Lower lobe of right lung (tissue), 2 donors: ENCODE results near the gene UGT3A2. TPM values are rescaled to one million over a fixed set of nuclear protein-coding genes. Genes with fewer than 3 reads are reported as not detected.

Experiments
- ATAC-seq, 2 donors: fragments of 200-7000 bp; cut with Tn5 transposase; one replicate each; pipeline ENCODE4 v1.9.1; 2020 to 2022; ENCODE audit warnings: mild to moderate bottlenecking in 2 of 2, moderate library complexity in 2 of 2
- DNase-seq: peaks from one replicate; pipeline ENCODE4 v3.0.0-alpha.2; 2020
- H3K27ac ChIP-seq: fragments of 200-600 bp; one replicate; pipeline ENCODE4 v1.8.0; 2022
- H3K27me3 ChIP-seq: fragments of 200-600 bp; one replicate; pipeline ENCODE4 v1.8.0; 2022; ENCODE audit warnings: low read depth
- H3K36me3 ChIP-seq: fragments of 200-600 bp; one replicate; pipeline ENCODE4 v1.8.0; 2022; ENCODE audit warnings: mild to moderate bottlenecking
- H3K4me1 ChIP-seq: fragments of 200-600 bp; one replicate; pipeline ENCODE4 v1.8.0; 2022
- H3K4me3 ChIP-seq: fragments of 200-600 bp; one replicate; pipeline ENCODE4 v1.8.0; 2022; ENCODE audit warnings: mild to moderate bottlenecking
- H3K9me3 ChIP-seq: fragments of 200-600 bp; one replicate; pipeline ENCODE4 v1.8.0; 2022
- CTCF ChIP-seq: fragments of 200-600 bp; IDR thresholded peaks from one replicate; pipeline ENCODE4 v1.8.0; 2022; ENCODE audit warnings: antibody characterized with exemption, mild to moderate bottlenecking
- intact Hi-C: fragments of 100-400 bp; cut with DNase I; formaldehyde crosslinking; loops from one replicate; pipeline ENCODE4 v1.11.0; 2022
- total RNA-seq: library from RNA; stranded (reverse); fragmentation: NEBNext Ultra II Directional; extraction: Animal tissue kit (Norgen Biotek cat#: 25700); gene quantifications from one replicate; pipeline ENCODE4 v1.2.1, GENCODE V29; 2021
- donor health status: DM: no; HTN: yes; CAD: no; lungs with severe emphysema.

UGT3A2 gene
- total RNA-seq, 1 donor from 2014 or later, result not detected

- no peak for ATAC-seq
- Histone ChIP-seq H3K27me3 (no peaks in the 10 kb centered on the region), H3K4me3 (no peak overlapping the region), H3K27ac (no peak overlapping the region), H3K9me3 (no peaks in the 10 kb centered on the region), H3K36me3 (no peaks in the 10 kb centered on the region), H3K4me1 (no peaks in the 10 kb centered on the region)
- no peak for DNase-seq
- intact Hi-C loops, result no loop called here
- no peak for TF ChIP-seq CTCF
Measured at GRCh38 chr5:35999547-35999946, 67.1 kb downstream of the UGT3A2 start.

GRCh38 chr5:35996076-35996475 lies 70.6 kb downstream of the UGT3A2 start:
- intact Hi-C loops, result no loop called here
- Histone ChIP-seq H3K4me1 (no peaks in the 10 kb centered on the region), H3K27ac (no peak overlapping the region), H3K27me3 (peaks cover 2% of the 10 kb centered on the region), H3K4me3 (no peak overlapping the region), H3K9me3 (no peaks in the 10 kb centered on the region), H3K36me3 (no peaks in the 10 kb centered on the region)
- TF ChIP-seq CTCF, result no peak
- DNase-seq (no peak), ATAC-seq (no peak)

DNA sequence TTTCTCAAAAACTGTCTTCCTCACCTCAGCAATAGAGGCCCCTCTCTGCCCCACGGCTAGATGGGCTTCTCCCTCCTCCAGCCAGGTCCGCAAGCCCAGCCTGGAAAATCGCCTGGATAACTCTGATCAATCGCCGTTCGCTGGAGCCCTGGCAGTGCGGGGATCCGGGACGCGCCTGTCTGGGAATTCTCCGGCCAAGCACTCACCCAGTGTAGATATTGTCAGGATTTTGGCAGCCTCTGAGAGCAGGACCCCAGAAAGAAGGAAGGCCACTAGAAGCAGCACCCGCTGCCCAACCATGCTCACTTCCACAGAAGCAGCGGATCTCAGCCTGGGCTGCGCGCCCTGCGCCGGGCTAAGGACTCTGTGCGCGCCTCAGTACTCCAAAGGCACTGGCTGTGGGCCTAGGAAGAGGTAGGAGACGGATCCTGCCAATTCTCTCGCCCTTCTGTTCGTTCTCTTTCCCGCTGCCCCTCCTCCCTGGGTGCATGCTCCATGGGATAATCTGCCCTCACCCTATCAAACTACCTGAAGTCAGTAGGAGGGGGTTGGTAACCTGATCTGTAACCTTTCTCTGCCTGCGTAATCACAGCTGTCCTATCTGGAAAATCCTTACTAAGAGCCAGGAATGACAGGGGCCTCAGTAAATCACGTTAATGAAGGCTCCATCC lies 75.6 kb downstream of the UGT3A2 start, which contains the start of gene UGT3A1:
Gene UGT3A1, minus strand, starts transcription at position 450 of the 671 bp plus-strand sequence. Its CDS starts 150 bp downstream, at position 300.
- Histone ChIP-seq H3K9me3 (no peaks in the 10 kb centered on the region), H3K4me3 (no peak within 1 kb of the TSS), H3K27ac (no peak within 1 kb of the TSS), H3K36me3 (no peaks in the 10 kb centered on the region), H3K4me1 (no peaks in the 10 kb centered on the region), H3K27me3 (peaks cover 9% of the 10 kb centered on the region)
- intact Hi-C loops, result no loop called here
- no peak for TF ChIP-seq CTCF
- DNase-seq (no peak), ATAC-seq (no peak)

- intact Hi-C loops, result no loop called here
- DNase-seq (no peak), ATAC-seq (no peak)
- H3K4me3 ChIP-seq, result no peak overlapping the region
- no peaks in the 10 kb centered on the region for H3K9me3 ChIP-seq
- peaks cover 9% of the 10 kb centered on the region for H3K27me3 ChIP-seq
- no peaks in the 10 kb centered on the region for H3K4me1 ChIP-seq
- no peak overlapping the region for H3K27ac ChIP-seq
- TF ChIP-seq CTCF, result no peak
- no peaks in the 10 kb centered on the region for H3K36me3 ChIP-seq
Measured at GRCh38 chr5:35990520-35990919, 76.2 kb downstream of the UGT3A2 start.

DNA sequence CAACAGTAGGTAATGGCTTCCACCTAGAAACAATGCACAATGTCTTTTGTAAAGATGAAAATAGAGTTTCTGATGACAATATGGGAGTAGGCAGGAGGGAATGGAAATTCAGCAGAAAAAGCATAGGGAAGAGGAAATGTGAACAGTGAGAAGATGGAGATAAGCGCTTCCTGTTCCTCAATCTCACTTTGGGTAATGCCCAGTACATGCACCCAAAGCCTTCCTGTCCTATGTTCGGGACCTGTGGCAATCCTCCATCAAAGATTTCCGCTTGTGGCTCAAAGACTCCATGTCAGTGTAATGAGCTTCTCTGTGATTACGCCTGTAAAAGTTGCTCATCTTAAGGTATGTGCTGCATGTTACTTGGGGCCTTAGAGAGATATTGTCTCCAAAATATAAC lies 78.2 kb downstream of the UGT3A2 start:
- ATAC-seq (no peak), DNase-seq (no peak)
- no peaks in the 10 kb centered on the region for H3K4me1 ChIP-seq
- peaks cover 9% of the 10 kb centered on the region for H3K27me3 ChIP-seq
- no peaks in the 10 kb centered on the region for H3K9me3 ChIP-seq
- TF ChIP-seq CTCF, result no peak
- no peak overlapping the region for H3K4me3 ChIP-seq
- intact Hi-C loops, result no loop called here
- H3K36me3 ChIP-seq, result no peaks in the 10 kb centered on the region
- H3K27ac ChIP-seq, result no peak overlapping the region
